HEK293 (cell line): ENCODE results near the gene FRAT2.

Experiments
- ATF2 ChIP-seq: fragments of 450-650 bp; formaldehyde crosslinking; IDR thresholded peaks from 2 replicates; pipeline ENCODE4 v1.5.1; 2016; ENCODE audit warnings: missing biosample characterization, missing genetic modification characterization, low read depth
- HOXC10 ChIP-seq: sonication (generic); formaldehyde crosslinking; IDR thresholded peaks from 2 replicates; pipeline ENCODE4 v1.8.1; 2023; ENCODE audit warnings: mild to moderate bottlenecking, missing genetic modification reagents
- IKZF3 ChIP-seq: fragments of 450-650 bp; IDR thresholded peaks from 2 replicates; pipeline ENCODE4 v1.5.0; 2018; ENCODE audit warnings: missing biosample characterization, mild to moderate bottlenecking, missing genetic modification characterization, moderate library complexity
- KLF10 ChIP-seq: fragments of 450-650 bp; IDR thresholded peaks from 2 replicates; pipeline ENCODE4 v1.5.1; 2018; ENCODE audit warnings: missing biosample characterization, mild to moderate bottlenecking, missing genetic modification characterization
- OSR2 ChIP-seq: fragments of 450-650 bp; formaldehyde crosslinking; IDR thresholded peaks from 2 replicates; pipeline ENCODE4 v1.5.1; 2016; ENCODE audit warnings: missing biosample characterization, missing genetic modification characterization
- TCF7L2 ChIP-seq: IDR thresholded peaks from 2 replicates; pipeline ENCODE4 v1.6.1; 2011; ENCODE audit warnings: low read depth, mild to moderate bottlenecking, inconsistent platforms, low read length, moderate library complexity, borderline replicate concordance
- TSHZ1 ChIP-seq: fragments of 450-650 bp; formaldehyde crosslinking; IDR thresholded peaks from 2 replicates; pipeline ENCODE4 v1.5.1; 2016; ENCODE audit warnings: missing biosample characterization, missing genetic modification characterization, borderline replicate concordance
- ZBTB21 ChIP-seq: fragments of 450-650 bp; formaldehyde crosslinking; IDR thresholded peaks from 2 replicates; pipeline ENCODE4 v1.5.1; 2017; ENCODE audit warnings: missing biosample characterization, missing genetic modification characterization
- ZFP37 ChIP-seq: fragments of 450-650 bp; formaldehyde crosslinking; IDR thresholded peaks from 2 replicates; pipeline ENCODE4 v1.5.1; 2016; ENCODE audit warnings: missing biosample characterization, missing genetic modification characterization
- ZNF155 ChIP-seq: fragments of 450-650 bp; formaldehyde crosslinking; IDR thresholded peaks from 2 replicates; pipeline ENCODE4 v1.5.1; 2016; ENCODE audit warnings: missing biosample characterization, missing genetic modification characterization
- ZNF175 ChIP-seq: fragments of 450-650 bp; formaldehyde crosslinking; IDR thresholded peaks from 2 replicates; pipeline ENCODE4 v1.5.1; 2016; ENCODE audit warnings: missing biosample characterization, missing genetic modification characterization
- ZNF18 ChIP-seq: fragments of 450-650 bp; formaldehyde crosslinking; IDR thresholded peaks from 2 replicates; pipeline ENCODE4 v1.5.1; 2016; ENCODE audit warnings: missing biosample characterization, missing genetic modification characterization
- ZNF2 ChIP-seq: fragments of 450-650 bp; formaldehyde crosslinking; IDR thresholded peaks from 2 replicates; pipeline ENCODE4 v1.5.1; 2016; ENCODE audit warnings: missing biosample characterization, missing genetic modification characterization
- ZNF214 ChIP-seq: fragments of 450-650 bp; formaldehyde crosslinking; IDR thresholded peaks from 2 replicates; pipeline ENCODE4 v1.5.1; 2017; ENCODE audit warnings: missing biosample characterization, mild to moderate bottlenecking, missing genetic modification characterization, borderline replicate concordance
- ZNF362 ChIP-seq: fragments of 450-650 bp; formaldehyde crosslinking; IDR thresholded peaks from 2 replicates; pipeline ENCODE4 v1.5.1; 2016; ENCODE audit warnings: missing biosample characterization, missing genetic modification characterization
- ZNF391 ChIP-seq: fragments of 450-650 bp; formaldehyde crosslinking; IDR thresholded peaks from 2 replicates; pipeline ENCODE4 v1.5.1; 2016; ENCODE audit warnings: low read depth, missing biosample characterization, missing genetic modification characterization, borderline replicate concordance
- ZNF398 ChIP-seq: fragments of 450-650 bp; formaldehyde crosslinking; IDR thresholded peaks from 2 replicates; pipeline ENCODE4 v1.5.1; 2017; ENCODE audit warnings: missing biosample characterization, missing genetic modification characterization
- ZNF416 ChIP-seq: fragments of 450-650 bp; formaldehyde crosslinking; IDR thresholded peaks from 2 replicates; pipeline ENCODE4 v1.5.1; 2016; ENCODE audit warnings: missing biosample characterization, missing genetic modification characterization
- ZNF48 ChIP-seq: fragments of 450-650 bp; formaldehyde crosslinking; IDR thresholded peaks from 2 replicates; pipeline ENCODE4 v1.5.1; 2016; ENCODE audit warnings: missing biosample characterization, missing genetic modification characterization
- ZNF521 ChIP-seq: fragments of 450-650 bp; formaldehyde crosslinking; IDR thresholded peaks from 2 replicates; pipeline ENCODE4 v1.5.1; 2017; ENCODE audit warnings: missing biosample characterization, mild to moderate bottlenecking, missing genetic modification characterization
- ZNF529 ChIP-seq: fragments of 450-650 bp; formaldehyde crosslinking; IDR thresholded peaks from 2 replicates; pipeline ENCODE4 v1.5.1; 2017; ENCODE audit warnings: missing genetic modification characterization, missing biosample characterization; ENCODE audit not compliant: insufficient replicate concordance
- ZNF558 ChIP-seq: fragments of 450-650 bp; formaldehyde crosslinking; IDR thresholded peaks from 2 replicates; pipeline ENCODE4 v1.5.1; 2016; ENCODE audit warnings: missing biosample characterization, missing genetic modification characterization
- ZNF596 ChIP-seq: fragments of 450-650 bp; IDR thresholded peaks from 2 replicates; pipeline ENCODE4 v1.5.0; 2018; ENCODE audit warnings: missing biosample characterization, mild to moderate bottlenecking, missing genetic modification characterization, moderate library complexity
- ZNF600 ChIP-seq: fragments of 450-650 bp; formaldehyde crosslinking; IDR thresholded peaks from 2 replicates; pipeline ENCODE4 v1.5.1; 2016; ENCODE audit warnings: missing biosample characterization, missing genetic modification characterization
- ZNF76 ChIP-seq: fragments of 450-650 bp; formaldehyde crosslinking; IDR thresholded peaks from 2 replicates; pipeline ENCODE4; 2016; ENCODE audit warnings: low read depth, missing biosample characterization, missing genetic modification characterization, borderline replicate concordance
- ZNF776 ChIP-seq: fragments of 450-650 bp; formaldehyde crosslinking; IDR thresholded peaks from 2 replicates; pipeline ENCODE4 v1.5.0; 2017; ENCODE audit warnings: missing biosample characterization, missing genetic modification characterization, borderline replicate concordance
- ZNF843 ChIP-seq: fragments of 450-650 bp; formaldehyde crosslinking; IDR thresholded peaks from 2 replicates; pipeline ENCODE4 v1.5.1; 2016; ENCODE audit warnings: missing biosample characterization, missing genetic modification characterization
- ZSCAN16 ChIP-seq: fragments of 450-650 bp; formaldehyde crosslinking; IDR thresholded peaks from 2 replicates; pipeline ENCODE4 v1.5.1; 2016; ENCODE audit warnings: missing biosample characterization, missing genetic modification characterization
- ZSCAN4 ChIP-seq: fragments of 450-650 bp; formaldehyde crosslinking; IDR thresholded peaks from 2 replicates; pipeline ENCODE4 v1.5.1; 2017; ENCODE audit warnings: missing biosample characterization, missing genetic modification characterization

The FRAT2 gene

GRCh38 chr10:97318772-97319651, 15.5 kb downstream of the FRAT2 start, which contains the start of gene FRAT1 (continued):
- TF ChIP-seq ATF2 (peak; percentile 99), KLF10 (tag by site-specific recombination) (peak; percentile 99), ZBTB21 (tag by site-specific recombination) (peak; percentile 92), ZNF76 (tag by site-specific recombination) (peak; percentile 85), ZNF362 (tag by site-specific recombination) (no peak), ZNF214 (tag by site-specific recombination) (no peak), ZNF776 (tag by site-specific recombination) (no peak), ZNF529 (tag by site-specific recombination) (no peak), ZNF416 (tag by site-specific recombination) (no peak), TCF7L2 (no peak), ZNF48 (tag by site-specific recombination) (no peak), ZNF175 (tag by site-specific recombination) (no peak), ZNF2 (tag by site-specific recombination) (peak; percentile 86), IKZF3 (tag by site-specific recombination) (peak; percentile 70), HOXC10 (CRISPR knock-in tag) (no peak), OSR2 (tag by site-specific recombination) (peak; percentile 74), ZNF600 (tag by site-specific recombination) (0 out of 2 replicates have a peak, but pooled peaks have one; percentile 25), ZSCAN4 (peak; percentile 57), ZNF391 (tag by site-specific recombination) (peak; percentile 81; the same call in 1 of the 2 replicates), ZSCAN16 (tag by site-specific recombination) (no peak), ZNF155 (tag by site-specific recombination) (no peak), ZNF18 (tag by site-specific recombination) (0 out of 2 replicates have a peak, but pooled peaks have one; percentile 43), ZNF843 (tag by site-specific recombination) (peak; percentile 69), ZNF398 (tag by site-specific recombination) (peak; percentile 39; the same call in 1 of the 2 replicates), ZNF558 (tag by site-specific recombination) (no peak), TSHZ1 (tag by site-specific recombination) (0 out of 2 replicates have a peak, but pooled peaks have one; percentile 68), ZFP37 (tag by site-specific recombination) (peak; percentile 76), ZNF521 (no peak), ZNF596 (tag by site-specific recombination) (no peak; the same call in 1 of the 2 replicates)
